Activated naive CD8-positive, alpha-beta T cell treated with anti-CD3 and anti-CD28 coated beads, Interleukin-2, amount 50 U/mL, for 16 hours (primary cell): ENCODE data around the gene PTPRO.

ENCODE experiments used
- DNase-seq: peaks from one replicate; pipeline ENCODE4 v3.0.0-alpha.2; 2020; ENCODE audit warnings: low read depth, low spot score

Gene PTPRO

DNA sequence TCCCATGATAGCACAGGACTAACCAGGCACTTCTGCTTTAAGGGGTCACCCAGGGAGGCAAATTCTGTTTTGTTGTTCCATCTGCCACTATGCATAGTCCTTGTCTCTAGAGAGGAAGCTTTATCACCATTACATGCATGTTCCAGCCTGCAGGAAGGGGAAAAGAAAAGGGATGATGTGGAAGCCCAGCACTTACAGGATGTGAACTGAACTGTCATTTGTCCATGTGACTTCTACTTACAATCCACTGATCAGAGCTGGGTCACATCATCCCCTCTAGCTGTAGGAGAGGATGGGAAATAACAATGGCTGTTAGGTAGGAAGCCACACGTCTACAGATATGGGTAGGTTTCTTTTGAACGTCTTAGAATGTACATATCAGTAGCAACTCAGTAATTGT lies 203.1 kb downstream of the PTPRO start:
- no peak for DNase-seq

DNA sequence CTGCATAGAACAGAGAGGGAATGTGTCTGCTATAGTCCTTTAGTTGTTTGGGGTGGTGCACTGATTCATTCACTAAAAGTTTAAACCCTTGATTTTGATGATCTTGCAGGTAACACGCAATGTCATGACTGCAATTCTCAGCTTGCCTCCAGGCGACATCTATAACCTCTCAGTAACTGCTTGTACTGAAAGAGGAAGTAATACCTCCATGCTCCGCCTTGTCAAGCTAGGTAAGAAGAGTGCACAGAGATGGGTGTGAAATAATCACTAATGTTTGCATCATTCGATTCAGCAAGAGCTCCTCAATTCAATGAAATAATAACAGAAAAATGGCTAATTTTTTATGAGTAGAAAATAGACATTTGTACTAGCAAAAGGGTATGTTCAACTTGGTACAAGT lies 203.7 kb downstream of the PTPRO start:
- DNase-seq, result no peak

DNA sequence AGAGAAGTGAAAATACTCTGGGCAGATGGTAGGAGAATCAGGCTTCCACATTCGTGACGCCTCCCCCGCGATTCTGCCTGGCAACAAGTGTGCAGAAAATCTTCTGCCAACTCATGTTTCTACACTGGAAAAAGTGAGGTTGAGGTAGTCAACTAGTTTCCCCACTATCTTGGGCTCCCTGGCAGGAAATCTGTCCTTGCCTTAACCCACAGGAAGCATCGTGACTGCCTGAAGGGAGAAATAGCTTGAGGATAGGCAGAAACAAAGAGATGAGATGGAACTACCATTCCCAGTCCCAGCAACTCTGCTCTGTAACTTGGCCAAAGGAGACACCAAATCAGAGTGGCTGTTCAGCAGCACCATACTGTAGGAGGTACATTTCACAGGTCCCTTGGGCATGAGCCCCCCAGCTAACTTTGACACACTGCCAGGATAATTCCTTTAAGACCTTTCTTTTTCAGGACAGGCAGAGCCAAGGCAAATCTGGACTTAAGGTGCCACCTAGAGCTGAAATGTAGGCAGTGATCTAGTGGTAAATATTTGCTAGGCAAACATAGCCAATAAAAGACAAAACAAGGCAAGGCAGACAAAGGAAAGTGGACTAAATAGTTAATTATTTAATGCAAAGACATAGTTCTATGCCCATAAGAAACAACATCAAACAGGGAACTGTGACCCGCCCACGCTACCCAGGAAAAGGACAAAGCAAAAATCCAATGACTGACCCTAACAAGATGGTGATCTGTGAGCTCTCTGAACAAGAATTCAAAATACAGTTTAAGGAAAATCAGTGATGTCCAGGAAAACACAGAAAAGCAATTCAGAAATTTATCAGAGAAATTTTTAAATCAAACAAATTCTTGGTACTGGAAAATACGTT lies 205.1 kb downstream of the PTPRO start:
- DNase-seq, result no peak

DNA sequence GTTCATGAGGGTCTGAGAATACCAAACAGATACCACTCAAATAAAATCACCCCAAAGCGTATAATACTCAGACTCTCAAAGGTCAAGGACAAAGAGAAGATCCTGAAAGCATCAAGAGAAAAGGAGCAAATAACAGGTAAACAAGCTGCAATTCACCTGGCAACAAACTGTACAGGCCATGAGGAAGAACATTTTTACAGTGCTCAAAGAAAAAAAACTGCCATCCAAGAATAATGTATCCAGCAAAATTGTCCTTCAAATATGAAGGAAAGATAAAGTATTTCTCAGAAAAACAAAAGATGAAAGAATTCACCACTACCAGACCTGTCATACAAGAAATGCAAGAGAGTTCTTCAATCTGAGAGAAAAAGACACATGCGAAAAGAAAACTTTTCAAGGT lies 206.4 kb downstream of the PTPRO start:
- DNase-seq, result no peak

DNA sequence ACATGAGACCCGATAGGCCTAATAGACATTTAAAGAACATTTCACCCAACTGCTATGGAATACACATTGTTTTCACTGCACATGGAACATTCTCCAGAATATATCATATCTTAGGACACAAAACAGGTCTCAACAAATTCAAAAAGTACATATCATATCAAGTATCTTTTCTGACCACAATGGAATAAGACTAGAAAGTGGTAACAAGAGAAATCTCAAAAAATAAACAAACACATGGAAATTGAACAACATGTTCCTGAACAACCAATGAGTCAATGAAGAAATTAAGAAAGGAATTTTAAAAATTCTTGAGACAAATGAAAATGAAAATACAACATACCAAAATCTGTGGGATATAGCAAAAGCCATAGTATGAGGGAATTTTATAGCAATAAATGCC lies 208.1 kb downstream of the PTPRO start:
- DNase-seq, result no peak

DNA sequence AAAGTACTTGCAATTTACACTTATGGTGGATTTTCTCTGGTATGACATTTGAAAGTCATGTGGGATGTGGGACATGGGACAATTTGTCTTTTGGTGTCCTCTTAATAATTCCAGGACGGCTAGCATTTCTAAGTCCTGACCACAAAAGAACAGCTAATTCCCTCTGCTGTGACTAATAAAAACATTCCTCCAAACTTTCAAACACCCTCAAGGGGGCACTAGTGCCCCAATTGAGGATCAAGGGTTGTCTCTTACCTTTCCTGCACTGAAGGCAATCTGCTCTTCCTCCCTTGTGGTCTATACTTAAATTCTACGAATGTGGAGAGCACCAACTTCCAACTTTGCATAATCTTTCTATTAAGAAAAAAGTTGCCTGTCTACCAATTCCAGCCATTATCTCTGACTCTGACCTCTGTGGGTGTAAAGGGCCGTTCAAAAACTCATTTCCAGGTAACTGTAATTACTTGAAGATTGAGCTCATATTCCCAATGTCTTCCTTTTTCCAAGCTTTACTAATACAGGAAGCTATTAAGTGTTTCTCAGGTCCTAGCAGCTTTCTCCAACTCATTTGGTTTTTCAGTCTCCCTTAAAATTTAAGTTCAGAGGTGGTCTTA lies 210.2 kb downstream of the PTPRO start:
- DNase-seq, result no peak

DNA sequence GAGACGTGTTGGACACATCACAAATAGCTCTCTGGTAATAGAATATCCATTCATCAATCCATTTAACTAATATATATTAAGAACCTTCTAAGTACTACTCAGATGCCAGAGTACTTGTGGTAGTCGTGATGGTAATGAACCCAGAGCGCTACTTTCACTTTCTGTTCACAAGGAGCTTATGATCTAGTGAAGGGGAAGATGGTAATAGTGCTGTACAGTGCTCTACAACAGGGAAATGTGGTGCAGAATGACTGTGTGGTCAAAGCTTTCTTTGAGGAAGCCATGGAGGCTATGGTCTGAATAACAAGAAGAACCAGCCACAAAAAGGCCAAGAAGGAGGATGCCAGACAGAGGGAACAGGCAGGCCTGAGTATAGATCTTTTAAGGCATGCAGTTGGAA lies 212.0 kb downstream of the PTPRO start:
- DNase-seq, result no peak

DNA sequence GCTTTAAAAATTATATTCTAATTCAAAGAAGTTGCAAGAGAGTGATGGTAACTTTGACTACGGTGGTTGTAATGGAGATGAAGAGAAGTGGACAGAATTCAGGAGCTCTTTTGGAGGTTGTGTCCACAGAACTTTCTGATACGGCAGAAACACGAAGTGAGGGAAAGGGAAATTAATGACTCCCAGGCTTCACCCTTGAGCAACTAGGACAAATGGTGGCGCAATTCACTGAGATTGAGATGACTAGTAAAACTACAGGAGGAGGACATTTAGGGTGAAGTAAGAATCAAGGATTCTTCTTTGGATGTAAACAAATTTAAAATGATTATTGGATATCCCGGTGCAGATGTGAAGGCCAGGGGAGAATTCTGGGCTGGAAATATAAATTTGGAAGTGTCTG lies 212.6 kb downstream of the PTPRO start:
- no peak for DNase-seq

DNA sequence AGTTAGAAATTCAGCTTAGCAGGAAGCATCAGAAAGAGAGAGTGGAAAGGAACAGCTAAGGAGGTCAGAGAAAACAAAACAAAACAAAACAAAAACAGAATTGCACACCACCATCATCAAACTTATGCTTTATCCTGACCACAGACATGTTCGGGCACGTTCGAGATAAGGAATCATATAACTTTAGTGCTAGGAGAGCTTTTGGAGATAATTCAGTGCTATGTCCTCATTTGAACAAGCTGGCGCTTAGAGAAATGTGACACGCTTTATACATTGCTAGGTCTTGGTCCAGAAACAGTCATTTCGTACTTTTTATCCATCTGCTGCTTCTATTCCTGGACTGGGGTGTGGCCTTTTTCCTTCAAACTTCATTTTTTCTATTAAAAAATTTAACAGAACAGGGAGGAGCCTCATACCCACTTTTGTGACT lies 213.1 kb downstream of the PTPRO start:
- DNase-seq, result no peak

DNA sequence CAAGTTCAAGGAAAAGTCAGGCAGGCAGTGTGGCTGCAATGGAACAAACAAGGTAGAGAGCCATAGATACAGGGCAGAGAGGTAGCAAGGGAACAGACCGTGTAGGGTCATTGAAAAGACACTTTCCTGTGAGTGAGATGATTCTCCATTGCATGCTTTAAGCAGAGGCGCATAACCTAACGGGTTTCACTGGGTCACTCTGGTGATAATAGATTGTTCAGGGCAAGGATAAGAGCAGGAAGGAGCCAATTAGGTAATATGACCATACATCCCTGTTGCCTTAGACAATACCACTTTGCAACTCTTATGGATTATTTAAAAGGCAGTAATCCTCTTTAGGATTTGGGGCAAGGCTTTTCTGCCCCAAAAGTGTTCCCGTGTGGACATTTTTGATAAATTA lies 214.1 kb downstream of the PTPRO start:
- no peak for DNase-seq

DNA sequence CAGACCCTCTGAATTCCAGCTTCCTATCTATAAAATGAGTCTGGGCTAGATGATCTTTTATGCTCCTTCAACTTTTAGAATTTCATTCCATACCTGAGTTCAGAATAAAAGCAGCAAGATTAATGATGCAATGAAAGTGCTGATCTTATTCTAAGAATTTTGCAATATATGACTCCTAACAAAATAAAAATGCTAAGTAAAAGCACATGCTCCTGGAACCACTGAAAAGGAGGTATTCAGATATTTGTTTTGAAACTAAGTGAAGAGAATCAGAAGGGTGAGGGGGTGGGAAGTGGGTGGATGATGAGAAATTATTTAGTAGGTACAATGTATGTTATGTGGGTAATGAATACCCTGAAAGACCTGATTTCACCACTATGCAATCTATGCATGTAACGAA lies 216.6 kb downstream of the PTPRO start:
- DNase-seq, result no peak

DNA sequence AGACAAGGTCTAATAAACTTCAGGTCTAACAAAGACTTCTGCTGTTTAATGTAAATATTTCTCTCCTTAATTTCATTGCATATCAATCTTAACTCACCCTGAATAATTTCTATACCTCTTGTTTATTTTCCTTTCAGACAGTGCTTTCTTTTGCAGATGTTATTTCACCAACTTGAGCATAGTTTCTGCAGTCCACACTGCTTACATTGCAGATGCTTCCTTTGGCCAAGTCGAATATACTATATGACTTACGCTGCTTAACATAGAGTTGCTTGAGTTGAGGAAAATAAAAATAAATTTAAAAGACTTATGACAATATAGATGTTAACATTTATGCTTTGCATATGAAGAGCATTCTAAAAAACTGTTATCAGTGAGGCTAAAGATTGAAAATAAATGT lies 217.7 kb downstream of the PTPRO start:
- DNase-seq, result no peak

DNA sequence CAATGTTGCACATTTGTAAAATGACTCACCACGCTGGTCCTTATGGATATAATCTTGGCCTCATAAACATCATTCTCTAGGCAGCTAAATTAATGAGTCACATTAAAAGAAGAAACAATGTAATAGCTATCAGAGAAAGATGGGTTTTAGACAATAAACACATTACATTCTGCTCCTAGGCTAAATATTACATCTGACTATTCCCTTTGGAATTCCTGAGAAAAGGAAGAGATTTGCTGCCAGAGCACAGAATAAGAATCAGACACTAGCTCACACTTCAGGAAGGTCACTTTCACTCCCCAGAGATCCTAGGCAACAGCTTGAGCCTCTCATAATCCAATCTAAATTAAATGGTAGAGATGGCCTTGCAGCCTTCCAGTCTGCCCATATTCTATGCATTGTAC lies 218.2 kb downstream of the PTPRO start:
- no peak for DNase-seq

DNA sequence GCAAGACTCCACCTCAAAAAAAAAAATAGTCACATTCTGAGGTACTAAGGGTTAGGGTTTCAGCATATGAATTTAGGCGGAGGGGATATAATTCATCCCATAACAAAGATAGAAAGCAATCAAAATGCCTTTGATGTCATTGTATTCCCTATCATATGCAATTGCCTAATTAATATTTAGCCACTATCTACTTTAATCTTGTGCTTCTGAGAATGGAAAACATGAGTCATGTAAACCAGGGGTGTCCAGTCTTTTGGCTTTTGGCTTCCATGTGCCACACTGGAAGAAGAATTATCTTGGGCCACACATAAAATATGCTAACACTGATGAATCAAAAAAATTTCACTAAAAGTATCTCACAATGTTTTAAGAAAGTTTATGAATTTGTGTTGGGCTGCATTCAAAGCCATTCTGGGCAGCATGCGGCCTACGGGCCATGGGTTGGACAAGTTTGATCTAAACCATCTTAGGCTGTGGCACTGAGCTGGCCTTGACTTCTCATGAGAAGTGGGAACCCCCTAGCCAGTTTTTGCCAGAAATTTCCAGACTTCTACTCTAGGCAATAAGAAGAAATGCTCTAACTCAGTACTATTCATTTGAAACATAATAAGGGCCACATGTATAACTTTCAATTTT lies 219.8 kb downstream of the PTPRO start:
- DNase-seq, result no peak

DNA sequence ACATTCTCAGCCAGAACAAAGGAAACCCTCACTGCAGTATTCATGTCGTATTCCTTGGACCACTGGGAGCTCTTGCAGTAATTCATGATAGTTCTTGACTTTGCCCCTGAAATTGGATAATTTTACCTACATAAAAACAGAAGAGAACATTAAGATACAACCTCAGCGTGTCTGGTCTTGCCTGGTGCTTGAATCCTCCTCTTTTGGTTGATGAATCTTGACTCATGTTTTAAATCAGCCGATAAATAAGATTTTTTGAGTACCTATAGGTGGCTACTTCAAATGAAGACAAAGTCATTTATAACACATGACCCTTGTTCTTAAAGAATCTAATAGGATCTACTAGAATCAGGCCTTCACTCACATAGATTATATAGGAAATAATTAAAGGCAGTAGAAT lies 221.0 kb downstream of the PTPRO start:
- DNase-seq, result no peak

DNA sequence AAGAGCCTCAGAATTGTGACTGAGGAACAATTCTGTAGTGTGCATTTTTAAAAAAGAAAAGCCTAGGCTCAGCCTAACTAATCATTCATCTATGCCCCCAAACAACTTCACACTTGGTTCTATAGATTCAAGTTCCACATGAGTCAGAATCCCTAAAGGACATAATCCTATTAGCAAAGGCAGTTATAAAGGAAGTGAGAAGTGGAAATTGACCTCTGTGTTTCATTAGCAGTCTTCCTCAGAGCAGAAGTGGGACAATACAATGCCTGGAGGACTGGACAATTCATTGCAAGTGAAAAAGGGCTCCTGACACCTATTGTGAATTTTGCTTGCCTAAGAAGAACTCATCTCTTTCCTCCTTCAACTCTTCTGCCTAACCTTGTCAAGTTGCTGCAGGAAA lies 222.3 kb downstream of the PTPRO start:
- no peak for DNase-seq

DNA sequence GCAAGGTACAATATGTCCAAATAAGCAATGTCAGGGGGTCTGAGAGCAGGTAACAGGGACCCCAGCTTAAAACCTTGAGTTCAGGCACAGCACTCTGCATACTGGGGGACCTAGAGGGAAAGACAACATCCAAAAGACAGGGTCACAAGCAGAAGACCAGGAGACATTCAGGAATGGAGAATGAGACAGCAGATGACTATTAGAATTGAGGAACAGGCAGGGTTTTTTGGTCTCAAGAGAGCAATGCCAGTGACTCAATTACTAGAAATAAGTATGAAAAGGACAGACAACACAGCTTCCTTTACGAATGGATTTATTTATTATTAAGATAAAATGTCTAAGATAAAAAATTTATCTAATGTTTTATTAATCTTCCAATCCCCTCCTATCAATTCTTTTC lies 223.0 kb downstream of the PTPRO start:
- DNase-seq, result no peak

DNA sequence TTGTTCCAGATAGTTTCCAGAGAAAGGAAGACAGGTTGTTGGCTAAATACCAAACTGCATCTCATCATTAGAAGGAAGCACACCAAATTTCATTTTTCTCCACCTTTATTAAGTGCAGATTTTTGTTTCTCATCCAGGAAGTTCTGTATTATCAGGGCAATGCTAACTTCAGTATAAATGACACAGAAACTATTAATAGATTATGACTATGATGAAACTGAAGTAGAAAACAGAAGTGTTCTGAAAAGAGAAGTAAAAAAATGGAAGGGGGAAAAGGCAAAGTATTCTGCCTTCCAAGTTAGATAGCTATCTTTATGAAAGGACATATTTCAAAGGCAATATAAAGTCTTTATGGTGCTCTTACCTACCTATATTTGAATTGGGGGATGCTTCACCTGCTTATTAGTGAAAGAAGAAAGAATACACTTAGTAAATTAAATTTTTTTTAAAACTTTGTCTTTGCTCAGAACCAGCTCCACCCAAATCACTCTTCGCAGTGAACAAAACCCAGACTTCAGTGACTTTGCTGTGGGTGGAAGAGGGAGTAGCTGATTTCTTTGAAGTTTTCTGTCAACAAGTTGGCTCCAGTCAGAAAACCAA lies 223.9 kb downstream of the PTPRO start:
- DNase-seq, result no peak

DNA sequence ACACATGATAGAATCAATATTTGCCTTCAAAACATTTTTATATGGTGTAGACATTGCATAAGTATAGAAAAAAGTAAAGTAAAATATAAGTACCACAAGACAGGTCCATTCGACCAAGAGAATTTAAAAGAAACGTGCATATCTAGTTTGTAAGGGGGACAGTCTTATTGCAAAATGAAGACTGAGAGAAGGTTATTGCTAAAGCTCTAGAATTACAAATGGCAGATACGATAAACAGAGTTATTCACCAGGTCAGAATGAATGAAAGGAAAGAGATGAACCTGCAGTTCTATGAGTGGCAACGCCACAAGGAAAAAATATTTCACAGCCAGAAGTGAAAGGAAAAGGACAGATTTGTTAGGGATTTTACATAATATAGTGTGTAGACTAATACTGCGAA lies 224.8 kb downstream of the PTPRO start:
- no peak for DNase-seq

DNA sequence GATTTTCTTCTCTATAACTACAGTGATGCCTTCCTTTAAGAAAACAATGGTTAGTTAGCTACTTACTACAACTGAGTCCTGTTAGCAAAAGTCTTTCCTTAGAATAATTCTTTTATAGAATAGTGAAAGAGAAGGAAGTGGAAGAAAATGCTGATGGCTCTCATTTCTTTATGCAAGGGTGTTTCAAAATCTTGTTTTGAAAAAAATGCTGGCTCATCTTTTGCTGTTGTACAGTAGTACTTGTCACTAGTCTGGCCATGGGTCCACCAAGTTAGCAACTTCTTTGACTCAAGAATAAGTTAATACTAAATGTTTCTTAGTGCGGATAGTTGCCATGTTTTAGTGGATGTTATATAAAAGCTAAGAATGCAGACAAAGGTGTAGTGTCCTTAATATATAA lies 225.4 kb downstream of the PTPRO start:
- no peak for DNase-seq

DNA sequence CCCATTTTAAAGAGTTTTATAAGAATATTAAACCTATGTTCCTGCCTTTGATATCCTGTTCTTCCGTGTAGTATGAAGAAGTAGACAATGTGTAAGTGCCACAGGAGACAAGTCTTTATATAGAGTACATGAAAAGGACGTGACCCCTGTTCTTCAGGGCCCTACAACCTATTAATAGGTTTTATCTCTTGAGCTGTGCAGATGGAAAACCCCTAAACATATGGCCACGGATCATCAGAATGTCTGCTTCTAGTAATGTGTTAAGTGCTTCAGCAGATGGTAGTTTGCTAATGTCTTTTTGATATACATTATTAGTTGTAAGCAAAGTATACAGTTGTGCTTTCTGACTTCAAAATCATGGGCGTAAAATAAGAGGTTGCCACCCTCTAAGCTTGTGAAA lies 228.5 kb downstream of the PTPRO start:
- DNase-seq, result no peak

DNA sequence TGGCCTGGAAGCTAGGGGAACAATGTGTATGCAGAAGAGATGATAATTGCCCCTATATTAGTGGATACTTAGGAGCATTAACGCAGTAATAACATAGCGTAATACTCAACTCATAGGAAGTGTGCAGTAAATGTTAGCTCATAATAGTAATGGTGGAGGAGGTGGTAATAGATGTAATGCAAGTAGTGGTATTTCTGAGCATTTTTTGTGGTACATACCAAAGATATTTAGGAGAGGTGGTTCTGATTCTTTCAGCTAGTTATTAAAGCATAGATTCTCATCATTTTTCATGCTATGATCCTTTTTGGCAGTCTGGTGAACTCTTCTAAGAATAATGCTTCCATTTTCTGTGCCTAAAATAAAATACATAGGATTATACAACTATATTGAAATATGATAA lies 233.1 kb downstream of the PTPRO start:
- DNase-seq, result no peak
